ENCODE data around the gene KIF5C. TPM values are rescaled to one million over a fixed set of nuclear protein-coding genes. Genes with fewer than 3 reads are reported as not detected.
"Not testable (repeated sequence)": the region's sequence is repeated elsewhere in the genome, so short reads cannot be mapped to it uniquely, and the experiment has no call there.

Gene KIF5C
- total RNA-seq, 1 donor from 2014 or later, result 2.3 TPM

DNA sequence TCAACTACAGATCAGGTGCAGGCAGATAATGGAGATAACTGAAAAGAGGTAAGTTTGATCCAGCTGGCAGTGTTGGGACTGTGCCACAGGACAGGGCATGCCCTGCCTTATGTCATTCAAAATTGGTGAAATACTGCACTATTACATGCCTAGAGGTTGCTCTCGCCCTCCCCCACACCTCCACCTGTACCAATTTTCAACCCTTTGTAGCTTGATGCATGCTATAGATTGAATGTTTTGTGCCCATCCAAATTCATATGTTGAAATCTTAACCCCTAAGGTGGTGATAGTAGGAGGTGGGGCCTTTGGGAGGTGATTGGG is 91.4 kb downstream of the KIF5C start:
- DNase-seq, result no peak

DNA sequence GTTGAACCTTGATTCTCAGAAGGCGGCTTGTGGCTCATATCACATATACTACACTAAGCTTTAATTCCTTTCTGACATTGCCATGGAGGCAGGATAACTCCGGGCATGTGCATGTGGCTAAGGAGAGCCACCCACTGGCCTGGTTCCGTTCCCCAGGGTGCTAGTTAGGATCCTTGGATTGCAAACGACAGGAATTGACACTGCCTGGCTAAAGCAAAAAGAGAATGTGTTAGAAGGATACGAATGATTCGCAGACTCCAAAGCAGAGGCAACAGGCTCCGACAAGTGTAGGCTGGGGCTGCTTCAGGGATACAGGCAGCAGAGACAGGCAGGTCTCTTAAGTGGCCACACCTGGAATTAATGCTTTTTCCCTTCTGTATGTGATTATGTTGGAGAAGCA is 92.0 kb downstream of the KIF5C start:
- DNase-seq, result no peak

DNA sequence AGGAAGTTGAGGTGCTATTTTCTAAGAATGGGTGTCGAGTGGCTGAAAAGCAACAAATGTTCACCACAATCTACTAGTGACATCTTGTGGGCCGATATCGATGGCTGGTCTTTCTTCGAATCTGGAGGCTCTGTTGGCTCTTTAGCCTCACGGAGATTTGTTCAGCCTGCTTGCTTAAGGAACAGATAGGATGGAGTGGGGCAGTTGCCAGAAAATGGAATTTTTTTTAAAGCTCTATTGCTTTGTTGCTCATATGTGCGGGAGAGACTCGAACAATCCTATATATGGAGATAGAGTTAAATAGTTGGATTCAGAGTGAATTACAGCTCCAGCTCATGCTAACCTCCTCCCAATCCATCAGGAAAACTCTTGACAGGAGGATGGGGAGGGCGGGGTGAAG is 92.6 kb downstream of the KIF5C start:
- peak; percentile 16 for DNase-seq

DNA sequence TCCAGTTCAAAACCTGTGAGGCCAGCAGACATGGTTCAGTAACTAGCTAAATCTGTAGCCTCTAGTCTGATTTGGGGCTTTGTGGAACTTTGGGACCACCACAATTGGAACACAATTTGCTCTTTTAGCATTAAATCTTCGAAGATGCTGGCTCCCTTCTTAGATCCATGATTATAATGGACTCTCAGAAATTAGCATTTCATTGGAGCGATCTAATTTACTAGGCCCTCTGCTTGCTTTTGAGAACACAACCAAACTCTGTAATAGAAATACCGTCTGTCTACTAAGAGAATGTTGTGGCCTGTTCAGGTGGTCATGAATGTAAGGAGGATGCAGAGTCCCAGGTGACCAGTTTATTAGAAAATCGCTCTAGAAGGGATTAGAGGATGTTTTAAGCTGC is 93.3 kb downstream of the KIF5C start:
- no peak for DNase-seq

DNA sequence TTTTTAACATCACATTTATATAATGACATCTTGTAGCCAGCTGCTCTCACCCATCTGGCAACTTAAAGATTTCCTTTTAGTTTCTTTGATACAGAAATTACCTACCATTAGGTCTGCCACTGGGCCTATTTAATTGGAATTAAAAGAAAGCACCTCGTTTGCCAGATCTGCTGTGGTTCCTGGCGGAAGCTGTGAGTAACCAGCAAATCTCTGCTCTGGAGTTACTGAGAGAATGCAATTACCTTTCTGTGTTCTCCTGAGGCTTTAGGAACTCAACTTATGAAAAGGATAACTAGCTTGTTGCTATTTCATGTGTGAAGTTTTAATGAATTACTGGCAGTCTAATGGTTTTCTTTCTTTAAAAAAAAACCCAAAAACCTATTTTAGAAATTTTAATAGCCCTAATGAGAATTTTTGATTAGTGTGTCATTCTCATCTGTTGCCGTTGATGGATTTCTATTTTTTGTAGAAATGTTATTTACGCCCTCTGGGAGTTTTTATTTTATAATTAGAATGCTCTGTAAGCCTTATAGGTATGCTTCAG is 93.8 kb downstream of the KIF5C start:
- no peak for DNase-seq

DNA sequence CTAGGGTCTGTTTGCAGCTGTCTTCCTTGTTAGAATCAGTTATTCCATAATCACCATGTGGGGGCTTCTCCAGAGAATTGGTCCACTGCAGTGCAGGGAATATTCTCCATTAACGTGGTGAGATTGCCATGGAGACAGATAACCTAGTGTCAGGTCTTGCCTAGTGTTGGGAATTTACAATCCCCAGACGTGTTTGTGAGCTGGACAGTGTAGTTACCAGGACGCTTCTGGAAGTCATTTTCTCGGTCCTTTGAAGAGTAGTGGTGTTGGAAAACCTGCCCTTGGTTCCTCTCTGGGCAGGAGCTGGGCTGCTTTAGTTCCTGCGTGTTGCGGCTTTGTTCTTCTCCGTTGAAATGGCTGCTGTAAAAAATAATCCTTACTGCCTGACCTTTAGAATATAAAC is 94.6 kb downstream of the KIF5C start:
- no peak for DNase-seq

DNA sequence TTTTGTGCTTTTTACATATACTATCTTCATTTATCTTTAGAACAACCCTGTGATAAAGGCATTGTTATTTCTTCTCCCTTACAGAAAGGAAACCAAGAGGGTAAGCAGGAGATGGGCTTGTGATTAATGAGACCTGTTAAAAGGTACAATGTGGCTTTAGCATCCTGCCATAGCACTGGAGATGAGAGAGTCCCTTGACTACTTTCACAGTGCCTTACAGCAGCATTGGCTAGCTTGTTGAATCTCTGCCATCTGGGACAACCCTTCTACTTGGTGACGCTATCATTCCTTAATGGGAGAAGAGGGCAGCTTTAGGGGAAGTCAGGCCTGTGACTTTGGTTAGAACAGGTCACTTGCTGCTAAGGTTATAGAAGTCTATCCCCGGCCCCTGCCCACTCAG is 95.4 kb downstream of the KIF5C start:
- no peak for DNase-seq

DNA sequence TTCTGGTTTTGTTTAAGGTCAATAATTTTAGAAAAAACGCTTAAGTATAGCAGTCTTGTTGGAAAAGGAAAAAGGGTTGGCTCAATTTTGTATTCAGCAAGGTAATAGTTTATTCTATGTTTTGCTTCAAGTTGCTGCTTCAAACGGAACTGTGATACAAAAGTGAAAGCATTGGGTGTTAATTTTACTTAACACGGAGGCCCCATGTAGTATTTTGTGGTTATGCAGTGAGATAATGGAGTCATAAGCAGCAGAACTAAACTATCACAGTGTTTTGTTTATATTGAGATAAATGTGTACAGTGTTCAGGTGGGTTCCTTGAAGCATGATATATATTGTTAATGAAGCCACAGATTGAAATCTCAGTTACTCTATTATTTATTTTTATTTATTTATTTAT is 96.5 kb downstream of the KIF5C start:
- DNase-seq, result no peak

DNA sequence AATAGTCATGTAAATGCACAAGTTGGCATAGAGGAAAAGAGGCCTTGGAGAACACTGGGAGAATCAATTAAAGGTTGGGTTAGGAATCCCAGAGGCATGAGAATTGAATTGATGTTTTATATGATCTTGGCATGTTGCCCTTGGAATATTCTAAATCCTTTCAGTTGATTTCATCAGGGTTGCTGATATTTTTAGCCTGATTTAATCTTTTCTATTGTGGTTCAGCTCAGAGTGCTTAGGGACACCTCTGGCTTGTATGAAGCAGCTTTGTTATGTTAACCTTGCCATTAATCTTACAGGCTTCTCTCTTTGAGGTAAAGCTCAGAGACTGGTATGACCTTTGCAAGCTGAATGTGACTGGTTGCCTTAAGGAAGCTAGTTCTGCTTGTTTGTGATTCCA is 99.1 kb downstream of the KIF5C start:
- DNase-seq, result no peak

DNA sequence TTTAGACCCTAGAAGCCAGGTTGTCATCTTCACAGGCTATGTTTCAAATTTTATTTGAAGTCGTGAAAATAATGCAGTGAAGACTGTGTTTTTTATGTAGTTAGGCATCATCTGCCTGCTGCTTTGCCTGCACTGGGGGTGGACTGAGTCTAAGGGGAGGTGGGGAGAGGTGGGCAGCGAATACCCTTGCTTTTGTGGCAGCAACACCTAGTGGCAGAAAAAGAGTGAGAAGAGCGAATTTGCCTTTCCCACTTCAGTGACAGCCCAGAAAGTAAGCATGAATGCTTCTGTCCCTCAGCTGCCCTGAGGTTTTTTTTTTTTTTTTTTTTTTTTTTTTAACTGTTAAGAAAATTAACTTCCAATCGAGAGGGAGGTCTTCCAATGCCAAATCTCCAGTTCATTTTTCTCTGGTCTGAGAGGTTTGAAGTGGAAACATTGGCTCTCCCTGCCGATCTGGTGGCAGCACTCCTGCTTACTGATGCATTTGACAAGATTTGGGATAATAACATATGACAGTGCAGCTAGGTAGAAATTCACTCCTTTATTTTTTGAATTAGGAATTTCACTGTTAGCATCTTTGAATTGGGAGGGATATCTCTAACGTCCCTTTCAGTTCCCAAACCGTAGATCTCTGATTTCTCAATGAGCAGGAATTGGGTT is 103.1 kb downstream of the KIF5C start:
- no peak for DNase-seq

DNA sequence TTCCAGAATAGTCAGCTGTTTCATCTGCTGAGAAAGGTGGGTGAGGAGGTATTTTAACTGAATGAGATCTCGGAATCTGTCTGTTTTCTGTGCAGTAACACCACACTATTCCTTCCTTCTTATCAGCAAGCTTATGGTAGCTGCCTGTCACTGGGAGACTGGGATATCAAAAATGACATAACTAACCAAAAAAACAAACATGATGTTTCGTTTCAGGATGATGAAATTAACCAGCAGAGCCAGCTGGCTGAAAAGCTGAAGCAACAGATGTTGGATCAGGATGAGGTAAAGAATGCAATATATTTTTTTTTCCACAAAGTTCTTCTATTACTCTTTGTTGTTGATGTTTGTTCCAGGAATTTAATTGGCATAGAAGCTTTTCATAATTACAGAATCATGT is 103.7 kb downstream of the KIF5C start:
- peak; percentile 63 for DNase-seq

DNA sequence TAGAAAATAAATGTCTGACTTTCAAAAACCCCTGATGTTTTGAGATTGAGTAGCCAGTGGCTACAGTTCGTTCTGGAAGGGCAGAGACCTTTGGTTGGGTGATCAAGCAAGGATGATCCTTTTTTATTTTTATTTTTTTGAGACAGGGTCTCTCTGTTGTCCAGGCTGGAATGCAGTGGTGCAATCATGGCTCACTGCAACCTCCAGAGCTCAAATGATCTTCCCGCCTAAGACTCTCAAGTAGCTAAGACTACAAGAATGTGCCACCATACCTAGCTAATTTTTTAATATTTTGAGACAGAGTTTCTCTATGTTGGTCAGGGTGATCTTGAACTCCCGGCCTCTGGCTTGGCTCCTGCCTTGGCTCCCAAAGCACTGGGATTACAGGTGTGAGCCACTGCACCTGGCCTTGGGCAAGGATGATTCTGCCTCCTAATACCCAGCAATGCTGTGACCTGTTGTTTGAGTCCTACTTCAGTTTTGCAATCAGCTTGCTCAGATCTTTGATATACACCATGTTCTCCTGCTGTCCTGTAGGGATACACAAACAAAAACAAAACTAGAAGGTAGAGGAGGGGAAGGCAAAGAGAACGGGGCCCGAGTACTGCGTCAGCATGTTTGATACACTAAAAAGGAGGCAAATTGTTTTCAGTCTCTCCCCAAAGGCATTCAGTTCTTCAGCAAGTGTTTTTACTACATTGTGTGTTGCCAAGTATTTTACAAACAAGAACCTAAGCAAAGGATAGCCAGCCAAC is 104.3 kb downstream of the KIF5C start:
- DNase-seq, result no peak

DNA sequence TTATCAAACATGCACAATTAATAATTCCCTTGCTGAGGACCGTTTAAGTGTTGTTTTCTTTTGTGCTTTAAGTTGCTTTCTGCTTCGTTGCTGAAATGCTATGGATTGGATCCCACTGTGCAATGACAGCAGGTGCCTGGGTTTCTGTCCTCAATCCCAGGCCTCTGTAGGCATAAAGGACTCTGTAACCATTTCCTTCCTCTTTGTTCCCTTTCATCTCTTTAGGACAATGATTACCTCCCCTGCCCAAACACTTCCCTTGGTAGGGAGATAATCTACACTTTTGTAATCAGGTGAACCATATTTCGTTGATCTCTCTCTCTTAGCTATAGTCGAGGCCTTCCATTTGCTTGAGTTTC is 104.9 kb downstream of the KIF5C start:
- no peak for DNase-seq

DNA sequence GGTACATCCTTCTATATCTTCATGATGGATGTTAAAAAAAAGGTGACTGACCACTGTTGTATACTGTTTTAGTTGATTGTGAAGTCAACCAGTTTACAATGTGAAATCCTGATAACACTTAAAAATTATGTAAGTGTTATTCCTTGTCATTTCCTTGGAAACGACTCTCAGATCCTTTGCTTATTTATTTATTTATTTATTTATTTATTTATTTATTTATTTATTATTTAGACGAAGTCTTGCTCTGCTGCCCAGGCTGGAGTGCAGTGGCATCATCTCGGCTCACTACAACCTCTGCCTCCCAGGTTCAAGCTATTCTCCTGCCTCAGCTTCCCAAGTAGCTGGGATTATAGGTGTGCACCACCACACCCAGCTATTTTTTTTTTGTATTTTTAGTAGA is 105.5 kb downstream of the KIF5C start:
- DNase-seq, result not testable (repeated sequence)

DNA sequence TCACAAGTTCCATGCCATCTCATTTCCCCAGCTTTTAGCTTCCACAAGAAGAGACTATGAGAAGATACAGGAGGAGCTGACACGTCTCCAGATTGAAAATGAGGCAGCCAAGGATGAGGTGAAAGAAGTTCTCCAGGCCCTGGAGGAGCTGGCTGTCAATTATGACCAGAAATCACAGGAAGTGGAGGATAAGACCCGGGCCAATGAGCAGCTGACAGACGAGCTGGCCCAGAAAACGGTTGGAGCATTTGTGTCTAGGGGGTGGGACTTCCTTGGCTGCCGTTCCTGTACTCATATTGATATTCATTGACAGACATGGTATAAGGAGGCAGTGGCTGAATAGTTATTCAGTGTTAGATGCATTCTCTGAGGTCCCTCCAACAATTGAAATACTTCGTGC is 106.3 kb downstream of the KIF5C start:
- no peak for DNase-seq

DNA sequence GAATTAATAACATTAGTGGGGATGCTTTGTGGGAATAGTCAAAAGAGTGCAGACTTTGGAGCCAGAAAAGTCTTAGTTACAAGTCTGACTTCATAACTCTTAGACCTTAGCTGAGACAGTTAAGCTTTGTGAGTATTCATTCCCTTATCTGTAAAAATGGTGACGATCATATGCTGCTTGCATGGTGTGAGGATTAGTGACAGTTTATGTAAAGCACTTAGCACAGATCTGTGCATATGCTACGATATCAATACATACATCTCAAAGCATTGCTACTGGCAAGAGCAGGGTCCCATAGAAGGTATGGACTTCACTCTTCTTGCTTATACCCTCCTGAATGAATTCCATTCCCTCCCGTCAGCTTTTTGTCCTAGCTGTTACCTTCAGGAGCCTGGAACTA is 106.8 kb downstream of the KIF5C start:
- no peak for DNase-seq

DNA sequence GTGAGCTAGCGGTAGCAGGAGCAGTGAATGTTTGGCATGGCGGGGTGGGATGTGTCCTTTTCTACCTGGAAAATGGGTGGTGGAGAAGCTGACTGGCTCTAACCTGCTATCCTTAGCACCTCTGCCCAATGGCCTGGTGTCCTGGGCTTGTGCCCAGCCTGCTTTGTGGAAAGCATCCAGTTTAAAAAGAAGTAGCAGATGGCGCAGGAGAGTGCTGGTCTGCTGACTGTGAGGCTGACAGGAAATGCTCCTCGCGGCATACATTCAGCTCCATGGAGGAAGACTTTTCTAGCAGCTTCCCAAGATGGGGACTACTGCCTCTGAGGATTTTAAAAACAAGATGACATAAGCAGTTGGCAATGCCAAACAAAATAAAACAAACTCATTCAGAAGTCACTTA is 107.3 kb downstream of the KIF5C start:
- DNase-seq, result no peak

DNA sequence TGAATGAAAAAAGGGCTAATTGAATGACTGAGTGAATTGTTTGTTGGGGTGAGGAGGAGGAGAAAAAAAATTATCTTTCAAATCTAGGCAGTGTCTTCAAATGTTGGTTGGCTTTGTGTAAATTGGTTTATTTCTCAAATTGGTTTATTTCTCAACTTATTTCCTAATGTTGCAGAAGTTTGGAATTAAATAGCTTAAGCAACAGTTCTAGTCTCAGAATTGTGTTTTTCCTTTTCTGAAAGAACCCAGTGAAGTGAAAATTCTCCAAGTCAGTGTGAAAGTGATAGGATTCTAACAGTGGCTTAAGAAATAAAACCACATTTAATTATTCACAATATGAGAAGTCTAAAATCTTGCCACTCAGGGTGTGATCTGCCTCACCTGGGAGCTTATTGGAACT is 108.9 kb downstream of the KIF5C start:
- no peak for DNase-seq

DNA sequence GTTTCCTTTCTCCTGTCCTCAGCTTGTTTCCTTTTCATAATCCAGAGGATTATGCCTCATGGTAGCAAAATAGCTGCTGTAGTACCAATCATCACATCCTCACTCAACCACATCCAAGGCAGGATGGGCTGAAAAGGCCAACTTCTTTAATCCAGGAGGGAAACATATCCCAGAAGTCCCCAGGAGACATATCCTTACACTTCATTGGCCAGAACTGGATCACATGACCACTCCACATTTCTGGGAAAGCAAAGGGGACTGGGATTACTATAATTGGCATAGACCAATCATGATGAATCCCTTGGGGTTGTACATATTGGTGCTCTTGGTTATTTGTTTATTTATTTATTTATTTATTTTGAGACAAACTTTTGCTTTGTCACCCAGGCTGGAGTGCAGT is 109.4 kb downstream of the KIF5C start:
- no peak for DNase-seq

DNA sequence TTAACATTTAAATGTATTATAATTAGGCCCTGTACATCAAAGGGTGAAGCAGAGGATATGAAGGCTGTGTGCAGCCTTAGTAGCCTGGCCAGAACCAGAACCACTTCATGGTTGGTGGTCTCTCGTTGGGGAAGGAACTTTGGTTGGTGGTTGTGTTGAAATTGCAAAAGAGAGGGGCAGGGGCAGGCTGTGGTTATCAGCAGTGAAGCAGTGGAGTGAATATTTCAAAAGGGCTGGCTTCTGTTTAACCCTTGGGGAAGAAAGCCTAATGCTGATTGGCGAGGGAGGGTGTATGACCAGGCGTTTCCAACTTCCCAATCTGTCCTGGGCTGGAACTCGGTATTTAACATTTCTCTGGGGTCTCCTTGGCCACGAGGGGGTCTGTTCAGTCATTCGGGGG is 112.3 kb downstream of the KIF5C start:
- DNase-seq, result no peak

DNA sequence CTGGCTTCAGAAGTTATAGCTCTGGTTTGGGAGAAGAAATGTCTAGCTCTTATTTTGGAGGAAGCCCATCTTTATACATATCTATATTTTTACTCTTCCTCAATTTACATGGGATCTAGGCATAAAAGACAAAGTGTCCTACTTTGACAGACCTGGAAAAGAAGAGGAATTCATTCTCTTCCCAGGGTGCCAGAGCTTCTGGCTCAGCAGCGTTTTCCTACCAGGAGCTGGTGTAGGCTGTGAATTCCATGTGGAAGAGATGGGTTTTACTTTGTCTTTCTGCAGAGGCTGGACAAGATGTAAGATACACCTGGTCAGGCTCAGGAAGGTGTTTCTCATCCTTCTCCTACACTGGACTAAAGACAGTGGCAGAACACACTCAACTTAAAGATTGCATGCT is 113.3 kb downstream of the KIF5C start:
- no peak for DNase-seq

DNA sequence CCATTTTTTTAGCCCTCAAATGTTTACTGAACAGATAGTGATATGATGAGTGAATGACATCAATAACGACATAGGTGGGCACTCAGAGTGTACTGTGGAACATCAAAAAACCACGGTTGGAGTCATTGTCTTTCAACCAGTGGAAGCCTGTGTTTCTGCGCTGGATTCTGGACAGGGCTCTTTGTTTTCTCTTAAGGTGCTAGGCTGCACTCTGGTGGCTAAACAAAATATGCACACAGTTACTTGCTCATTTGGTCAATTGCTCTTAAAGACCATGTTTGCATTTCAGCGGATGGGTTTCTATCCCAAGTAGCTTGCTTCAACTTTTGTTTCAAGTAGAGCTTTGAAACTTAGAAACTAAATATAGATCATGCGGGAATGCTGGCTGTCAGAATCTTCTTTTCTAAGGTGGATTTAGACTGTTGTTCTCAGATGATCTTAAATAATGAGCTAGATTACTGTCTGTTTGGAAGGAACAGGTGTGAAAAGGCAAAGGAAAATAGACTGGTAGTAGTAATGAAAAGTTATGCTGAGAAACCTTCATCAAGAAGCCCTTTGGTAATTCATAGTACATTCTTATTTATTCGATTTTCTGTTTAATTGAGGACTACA is 115.0 kb downstream of the KIF5C start:
- peak; percentile 92 for DNase-seq

DNA sequence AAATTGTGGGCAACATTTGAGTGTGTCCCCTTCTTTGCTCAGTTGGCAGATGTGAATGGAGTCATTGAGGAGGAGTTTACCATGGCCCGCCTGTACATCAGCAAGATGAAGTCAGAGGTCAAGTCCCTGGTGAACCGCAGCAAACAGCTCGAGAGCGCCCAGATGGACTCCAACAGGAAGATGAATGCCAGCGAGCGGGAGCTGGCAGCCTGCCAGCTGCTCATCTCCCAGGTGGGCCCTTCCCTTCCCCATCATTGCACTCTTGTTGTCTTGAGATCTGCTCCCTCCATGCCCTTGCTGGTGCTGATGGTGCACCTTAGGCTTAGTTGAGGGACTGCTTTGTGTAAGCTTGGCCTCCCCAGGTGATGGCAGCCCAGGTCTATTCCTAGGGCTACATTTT is 115.9 kb downstream of the KIF5C start:
- no peak for DNase-seq

DNA sequence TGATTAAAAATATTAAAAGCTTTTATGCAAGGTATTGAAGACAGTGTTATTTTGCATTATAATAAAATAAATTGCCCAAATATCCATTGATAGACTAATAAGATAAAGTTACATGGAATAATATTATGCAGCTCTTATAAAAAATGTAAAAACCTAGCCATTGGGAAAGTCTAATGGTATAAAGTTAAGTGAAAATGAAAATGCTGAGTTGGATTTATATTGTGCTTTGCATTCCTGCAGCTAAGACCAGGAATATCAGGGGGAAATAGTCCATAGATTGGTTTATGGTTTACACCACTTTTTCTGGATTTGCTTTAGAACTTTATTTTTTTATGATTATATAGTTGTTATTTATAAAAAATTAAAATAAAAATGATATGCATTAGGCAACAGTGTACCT is 117.4 kb downstream of the KIF5C start:
- no peak for DNase-seq
